ENCODE data around the gene KDM6A.

The KDM6A gene

GRCh38 chrX:45154462-45154861 is 281.5 kb downstream of the KDM6A start:
- no peak for TF ChIP-seq EGR1 (IDR thresholded peaks at IDR 0.05)
- no peak for TF ChIP-seq CEBPB (IDR thresholded peaks at IDR 0.05)
- no peak for TF ChIP-seq TEAD4 (IDR thresholded peaks at IDR 0.05)
- TF ChIP-seq ZBTB7A (IDR thresholded peaks at IDR 0.05; ENCODE audit: low read depth), result no peak
- no peak for TF ChIP-seq TAF1 (IDR thresholded peaks at IDR 0.05; ENCODE audit: low read depth)

GRCh38 chrX:45157647-45158046 is 284.7 kb downstream of the KDM6A start:
- TF ChIP-seq NFIC (IDR thresholded peaks at IDR 0.05) (no peak), MAX (IDR thresholded peaks at IDR 0.05) (no peak), USF1 (IDR thresholded peaks at IDR 0.05) (no peak), YY1 (IDR thresholded peaks at IDR 0.05; ENCODE audit: low read depth) (no peak), ZBTB7A (IDR thresholded peaks at IDR 0.05; ENCODE audit: low read depth) (no peak), TEAD4 (IDR thresholded peaks at IDR 0.05) (no peak), TAF1 (IDR thresholded peaks at IDR 0.05; ENCODE audit: low read depth) (no peak), CEBPB (IDR thresholded peaks at IDR 0.05) (no peak), RAD21 (IDR thresholded peaks at IDR 0.05; ENCODE audit: low read depth) (no peak), CREB1 (IDR thresholded peaks at IDR 0.05; ENCODE audit: low read depth) (no peak), EGR1 (IDR thresholded peaks at IDR 0.05) (no peak), REST (IDR thresholded peaks at IDR 0.05; ENCODE audit: low read depth) (no peak), TCF12 (IDR thresholded peaks at IDR 0.05; ENCODE audit: low read depth) (no peak), FOXM1 (IDR thresholded peaks at IDR 0.05; ENCODE audit: borderline replicate concordance, low read depth) (no peak), EP300 (IDR thresholded peaks at IDR 0.05; ENCODE audit: borderline replicate concordance) (no peak)
